GM10248 (cell line): ENCODE results near the gene G2E3.
"Not testable (repeated sequence)": the region's sequence is repeated elsewhere in the genome, so short reads cannot be mapped to it uniquely, and the experiment has no call there.

Source experiments
- CTCF ChIA-PET: fragments of 300-600 bp; sonication (Branson Sonifier 250); formaldehyde crosslinking; extraction: SDS; loops from one replicate; lab custom pipeline; 2021; ENCODE audit warnings: antibody characterized with exemption; lab: Yijun Ruan, JAX
- POLR2A ChIA-PET: fragments of 350-650 bp; sonication (Branson Sonifier 250); formaldehyde crosslinking; extraction: SDS; loops from one replicate; lab custom pipeline; 2020; ENCODE audit warnings: antibody characterized with exemption; lab: Yijun Ruan, JAX
- DNase-seq: peaks from one replicate; pipeline ENCODE4 v3.0.0; 2012; ENCODE audit errors: extremely low spot score
- TF ChIP-seq, protein P1 (sequence below): IDR thresholded peaks from 2 replicates; pipeline ENCODE4 v1.5.1; 2012; ENCODE audit warnings: mild to moderate bottlenecking, low read depth; ENCODE audit errors: extremely low read depth, missing control alignments, control extremely low read depth

Gene G2E3

DNA sequence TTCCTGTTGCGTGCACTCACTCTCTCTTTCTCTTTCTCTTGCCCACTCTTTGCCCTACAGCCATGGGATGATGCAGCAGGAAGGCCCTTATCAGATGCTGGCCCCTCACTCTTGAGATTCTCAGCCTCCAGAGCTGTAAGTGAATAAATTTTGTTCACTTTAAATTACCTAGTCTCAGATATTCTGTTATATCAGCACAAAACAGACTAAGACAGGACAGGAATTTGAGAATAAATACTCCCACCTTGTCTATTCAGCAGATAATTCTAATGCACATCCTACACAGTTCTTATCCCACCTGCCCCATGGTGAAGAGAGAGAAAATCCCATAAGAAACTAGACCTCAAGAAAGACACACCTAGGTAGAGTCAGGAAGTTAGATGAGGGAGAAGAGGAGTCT is 25.8 kb upstream of the G2E3 start:
- DNase-seq: no peak
- POLR2A ChIA-PET: no interaction called here
- CTCF ChIA-PET: interaction anchor here (1.6 to 2.3 kb wide), 2 partner anchors 11 to 18 kb away, joined by 3 to 14 read pairs; no protein-coding TSS in a partner anchor
- TF ChIP-seq, protein P1, sequence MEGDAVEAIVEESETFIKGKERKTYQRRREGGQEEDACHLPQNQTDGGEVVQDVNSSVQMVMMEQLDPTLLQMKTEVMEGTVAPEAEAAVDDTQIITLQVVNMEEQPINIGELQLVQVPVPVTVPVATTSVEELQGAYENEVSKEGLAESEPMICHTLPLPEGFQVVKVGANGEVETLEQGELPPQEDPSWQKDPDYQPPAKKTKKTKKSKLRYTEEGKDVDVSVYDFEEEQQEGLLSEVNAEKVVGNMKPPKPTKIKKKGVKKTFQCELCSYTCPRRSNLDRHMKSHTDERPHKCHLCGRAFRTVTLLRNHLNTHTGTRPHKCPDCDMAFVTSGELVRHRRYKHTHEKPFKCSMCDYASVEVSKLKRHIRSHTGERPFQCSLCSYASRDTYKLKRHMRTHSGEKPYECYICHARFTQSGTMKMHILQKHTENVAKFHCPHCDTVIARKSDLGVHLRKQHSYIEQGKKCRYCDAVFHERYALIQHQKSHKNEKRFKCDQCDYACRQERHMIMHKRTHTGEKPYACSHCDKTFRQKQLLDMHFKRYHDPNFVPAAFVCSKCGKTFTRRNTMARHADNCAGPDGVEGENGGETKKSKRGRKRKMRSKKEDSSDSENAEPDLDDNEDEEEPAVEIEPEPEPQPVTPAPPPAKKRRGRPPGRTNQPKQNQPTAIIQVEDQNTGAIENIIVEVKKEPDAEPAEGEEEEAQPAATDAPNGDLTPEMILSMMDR: no peak

DNA sequence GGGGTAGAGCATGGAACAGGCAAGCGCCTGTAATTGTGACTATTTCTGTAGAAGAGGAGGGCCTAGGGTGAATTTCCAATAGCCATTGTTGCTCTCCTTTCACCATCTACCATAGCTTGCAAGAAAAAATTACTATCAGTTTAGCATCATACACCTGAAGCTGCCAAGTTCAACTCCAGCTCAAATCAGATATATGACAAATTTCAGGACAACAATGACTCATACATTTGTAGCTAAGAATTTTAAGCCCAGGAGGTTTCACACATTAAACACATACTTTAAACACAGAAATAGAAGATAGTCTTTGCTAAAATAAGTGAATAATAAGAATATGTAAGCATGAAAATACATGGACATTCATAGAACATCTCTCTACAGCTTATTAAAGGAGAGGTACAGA is 17.6 kb upstream of the G2E3 start:
- TF ChIP-seq, protein P1: no peak
- DNase-seq: no peak
- ChIA-PET CTCF (no interaction called here), POLR2A (no interaction called here)

DNA sequence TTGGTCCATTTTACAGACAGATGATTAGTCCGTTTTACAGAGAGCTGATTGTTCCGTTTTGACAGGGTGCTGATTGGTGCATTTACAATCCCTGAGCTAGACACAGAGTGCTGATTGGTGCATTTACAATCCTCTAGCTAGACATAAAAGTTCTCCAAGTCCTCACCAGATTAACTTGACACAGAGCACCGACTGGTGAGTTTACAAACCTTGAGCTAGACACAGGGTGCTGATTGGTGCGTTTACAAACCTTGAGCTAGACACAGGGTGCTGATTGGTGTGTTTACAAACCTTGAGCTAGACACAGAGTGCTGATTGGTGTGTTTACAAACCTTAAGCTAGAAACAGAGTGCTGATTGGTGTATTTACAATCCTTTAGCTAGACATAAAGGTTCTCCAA is 12.2 kb upstream of the G2E3 start:
- CTCF ChIA-PET: interaction anchor here (1.3 kb wide), 1 partner anchor 51 kb away, joined by 3 read pairs; no protein-coding TSS in a partner anchor
- POLR2A ChIA-PET, DNase-seq: not testable (repeated sequence)

DNA sequence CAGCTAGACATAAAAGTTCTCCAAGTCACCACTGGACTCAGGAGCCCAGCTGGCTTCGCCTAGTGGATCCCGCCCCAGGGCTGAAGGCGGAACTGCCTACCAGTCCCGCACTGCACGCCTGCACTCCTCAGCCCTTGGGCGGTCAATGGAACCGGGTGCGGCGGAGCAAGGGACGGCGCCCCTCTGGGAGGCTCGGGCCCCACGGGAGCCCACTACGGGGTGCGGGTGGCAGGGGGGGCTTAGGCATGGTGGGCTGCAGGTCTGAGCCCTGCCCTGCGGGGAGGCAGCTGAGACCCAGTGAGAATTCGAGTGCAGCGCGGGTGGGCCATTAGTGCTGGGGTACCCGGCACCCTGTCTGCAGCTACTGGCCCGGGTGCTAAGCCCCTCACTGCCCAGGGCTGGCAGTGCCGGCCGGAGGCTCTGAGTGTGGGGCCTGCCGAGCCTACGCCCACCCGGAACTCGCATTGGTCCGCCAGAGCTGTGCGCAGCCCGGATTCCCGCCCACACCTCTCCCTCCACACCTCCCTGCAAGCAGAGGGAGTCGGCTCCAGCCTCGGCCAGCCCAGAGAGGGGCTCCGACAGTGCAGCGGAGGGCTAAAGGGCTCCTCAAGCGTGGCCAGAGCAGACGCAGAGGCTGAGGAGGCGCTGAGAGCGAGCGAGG is 11.4 kb upstream of the G2E3 start:
- ChIA-PET CTCF (interaction anchor here (1.2 to 1.3 kb wide), 2 partner anchors 25 to 51 kb away, joined by 3 read pairs; no protein-coding TSS in a partner anchor), POLR2A (no interaction called here)
- TF ChIP-seq, protein P1: no peak
- no peak for DNase-seq

DNA sequence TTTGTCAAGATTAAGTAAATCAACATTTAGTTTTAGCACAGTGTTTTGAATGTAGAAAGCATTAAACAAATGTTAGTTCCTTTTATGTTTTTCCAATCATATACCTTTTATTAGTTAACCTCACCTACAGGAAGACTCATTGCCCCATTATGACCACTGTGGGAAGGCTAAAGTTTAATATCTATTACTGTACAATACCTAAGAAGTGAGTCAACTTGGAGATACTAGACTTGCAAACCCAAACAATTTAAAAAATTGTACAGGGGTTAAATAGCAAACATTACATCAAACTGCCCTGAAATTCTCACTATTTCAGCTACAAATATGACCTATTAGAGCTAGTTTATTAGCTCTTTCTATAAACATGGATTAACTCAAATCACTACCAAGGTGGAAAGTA is 8.6 kb upstream of the G2E3 start:
- ChIA-PET POLR2A (no interaction called here), CTCF (interaction anchor here (1.3 to 1.5 kb wide), 2 partner anchors 18 to 104 kb away, joined by 3 to 4 read pairs; no protein-coding TSS in a partner anchor)
- DNase-seq: no peak
- TF ChIP-seq, protein P1: no peak

DNA sequence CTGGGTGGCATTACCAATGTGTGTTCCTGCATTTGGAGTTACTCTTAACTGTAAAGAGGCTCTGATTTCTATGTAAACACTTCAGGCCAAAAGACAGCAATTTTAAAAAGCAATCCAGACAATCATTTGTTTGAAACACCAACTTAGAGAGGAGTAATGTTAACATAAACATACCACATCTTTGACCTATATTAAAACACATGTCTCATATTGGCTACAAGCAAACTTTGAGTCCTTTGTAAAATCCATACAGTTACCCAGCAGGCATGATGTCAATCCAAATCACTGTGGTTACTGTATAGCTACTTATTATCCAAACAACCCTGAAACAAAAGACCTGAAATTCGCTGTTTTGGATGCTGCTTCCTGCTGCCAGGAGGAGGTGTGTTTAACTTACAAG is 7.5 kb upstream of the G2E3 start:
- ChIA-PET CTCF (interaction anchor here (1.3 to 1.5 kb wide), 2 partner anchors 19 to 103 kb away, joined by 3 to 4 read pairs; no protein-coding TSS in a partner anchor), POLR2A (no interaction called here)
- TF ChIP-seq, protein P1: no peak
- DNase-seq: no peak

DNA sequence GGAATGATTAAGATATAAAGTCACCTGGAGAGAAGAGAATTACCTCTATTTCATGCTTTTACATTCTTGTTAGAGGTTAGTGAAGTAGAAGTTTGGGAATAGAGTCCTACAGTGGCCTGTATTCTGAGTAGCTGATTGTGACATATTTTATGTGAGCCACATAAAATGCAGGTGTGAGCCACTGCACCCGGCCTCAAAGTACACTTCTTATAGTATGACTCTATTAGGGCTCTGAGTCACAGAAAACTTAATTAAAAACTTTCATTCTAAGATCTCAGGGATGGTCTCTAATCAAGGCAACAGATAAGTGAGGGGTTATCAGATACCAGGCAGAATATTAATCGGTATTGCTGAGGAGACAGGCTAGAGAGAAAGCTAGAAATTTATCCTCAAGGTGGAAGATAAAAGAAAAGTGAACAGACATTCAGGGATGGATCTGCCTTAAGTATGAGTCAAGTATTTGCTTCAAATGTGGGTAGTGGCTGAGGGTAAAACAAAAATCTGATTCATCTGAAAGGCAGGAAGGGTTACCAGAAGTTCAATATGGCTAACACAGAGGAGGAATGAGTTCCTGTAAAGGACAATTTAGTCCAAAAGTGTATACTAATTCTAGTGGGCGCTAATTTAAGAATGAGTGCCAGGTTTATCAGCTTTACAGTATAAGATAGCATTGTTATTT is 5.5 kb upstream of the G2E3 start:
- ChIA-PET POLR2A (no interaction called here), CTCF (interaction anchor here (1.6 to 1.9 kb wide), 2 partner anchors 9 to 10 kb away, joined by 5 read pairs; no protein-coding TSS in a partner anchor)
- TF ChIP-seq, protein P1: no peak
- no peak for DNase-seq
